AG04450 (cell line): ENCODE measurements around the gene GPC2. TPM values are rescaled to one million over a fixed set of nuclear protein-coding genes. Genes with fewer than 3 reads are reported as not detected.

Experiments used
- CTCF ChIA-PET: fragments of 300-600, 350-600 bp; formaldehyde crosslinking; extraction: SDS; loops from one replicate; lab custom pipeline; 2022; ENCODE audit warnings: antibody characterized with exemption, inconsistent platforms; lab: Charles Lee
- POLR2A ChIA-PET: fragments of 350-600 bp; formaldehyde crosslinking; extraction: SDS; loops from one replicate; lab custom pipeline; 2021; ENCODE audit warnings: antibody characterized with exemption, inconsistent platforms; lab: Yijun Ruan, JAX
- DNase-seq: peaks from one replicate; pipeline ENCODE4 v3.0.0-alpha.2; 2011; ENCODE audit warnings: low read depth, low spot score
- H3K27ac ChIP-seq: one replicate; pipeline ENCODE4 v1.5.1; 2012; ENCODE audit warnings: low read depth, low read length, control low read depth
- H3K27me3 ChIP-seq: one replicate; pipeline ENCODE4 v1.6.0; 2012; ENCODE audit warnings: low read length; ENCODE audit not compliant: control insufficient read depth, insufficient read depth
- H3K4me3 ChIP-seq: 2 replicates; pipeline ENCODE4 v1.5.1; 2011; ENCODE audit warnings: mild to moderate bottlenecking, low read depth, low read length, control low read depth
- H3K9me3 ChIP-seq: 2 replicates; pipeline ENCODE4 v1.5.1; 2012; ENCODE audit warnings: low read length; ENCODE audit not compliant: control insufficient read depth, insufficient read depth
- polyA plus RNA-seq: library from polyadenylated mRNA; depleted of rRNA; stranded (reverse); fragments of >200 nt; gene quantifications from 2 replicates; pipeline ENCODE4 v1.2.3, GENCODE V29; 2011
- TF ChIP-seq, protein P1 (sequence below): IDR thresholded peaks from 2 replicates; pipeline ENCODE4 v1.5.1; 2011; ENCODE audit warnings: low read depth, low read length, control low read depth, inconsistent platforms

GPC2 gene
- polyA plus RNA-seq, 1 experiment: 2.6 TPM

DNA sequence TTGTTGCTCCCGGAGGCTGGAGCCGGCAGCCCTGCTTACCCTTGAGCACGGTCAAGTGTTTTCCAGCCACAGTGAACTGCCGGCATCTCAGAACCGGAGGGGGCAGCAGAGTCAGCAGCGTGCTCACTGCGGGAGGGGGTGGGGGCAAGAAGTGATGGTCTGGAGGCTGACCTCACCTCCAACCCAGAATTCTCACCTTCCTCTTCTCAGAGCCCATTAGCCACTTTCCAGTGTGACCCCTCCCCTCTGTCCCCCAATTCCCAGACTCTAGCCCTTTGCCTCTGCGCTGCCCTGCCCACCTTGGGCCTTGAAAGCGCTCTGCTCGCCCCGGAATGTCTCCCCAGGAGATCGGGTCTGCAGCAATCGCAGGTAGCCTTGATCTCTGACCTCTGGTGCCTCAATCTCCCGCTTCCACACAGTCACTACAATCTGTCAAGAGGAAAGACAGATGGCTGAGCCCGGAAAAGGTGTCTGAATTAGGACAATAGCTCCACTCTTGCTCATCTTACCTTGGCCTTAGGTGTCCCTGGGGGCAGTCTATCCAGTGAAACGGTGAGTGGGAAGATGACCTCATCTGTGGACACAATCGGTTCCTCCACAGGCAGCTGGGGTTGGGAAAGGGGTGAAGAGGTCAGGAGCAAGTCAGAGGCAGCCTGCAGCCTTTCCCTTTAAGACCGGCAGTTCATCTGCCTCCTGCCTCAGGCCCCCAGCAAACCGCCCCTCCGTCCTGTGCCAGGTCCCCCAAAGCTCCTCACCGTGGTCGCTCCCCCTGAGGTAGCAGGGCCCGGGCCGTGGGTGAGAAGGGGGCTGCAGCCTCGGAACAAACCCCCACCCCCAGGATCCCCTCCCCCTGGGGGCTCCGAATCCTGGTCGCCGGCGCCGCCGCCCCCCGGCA, 19.6 kb downstream of the GPC2 start:
- peak overlapping the region; percentile 69 for H3K4me3 ChIP-seq
- TF ChIP-seq, protein P1, sequence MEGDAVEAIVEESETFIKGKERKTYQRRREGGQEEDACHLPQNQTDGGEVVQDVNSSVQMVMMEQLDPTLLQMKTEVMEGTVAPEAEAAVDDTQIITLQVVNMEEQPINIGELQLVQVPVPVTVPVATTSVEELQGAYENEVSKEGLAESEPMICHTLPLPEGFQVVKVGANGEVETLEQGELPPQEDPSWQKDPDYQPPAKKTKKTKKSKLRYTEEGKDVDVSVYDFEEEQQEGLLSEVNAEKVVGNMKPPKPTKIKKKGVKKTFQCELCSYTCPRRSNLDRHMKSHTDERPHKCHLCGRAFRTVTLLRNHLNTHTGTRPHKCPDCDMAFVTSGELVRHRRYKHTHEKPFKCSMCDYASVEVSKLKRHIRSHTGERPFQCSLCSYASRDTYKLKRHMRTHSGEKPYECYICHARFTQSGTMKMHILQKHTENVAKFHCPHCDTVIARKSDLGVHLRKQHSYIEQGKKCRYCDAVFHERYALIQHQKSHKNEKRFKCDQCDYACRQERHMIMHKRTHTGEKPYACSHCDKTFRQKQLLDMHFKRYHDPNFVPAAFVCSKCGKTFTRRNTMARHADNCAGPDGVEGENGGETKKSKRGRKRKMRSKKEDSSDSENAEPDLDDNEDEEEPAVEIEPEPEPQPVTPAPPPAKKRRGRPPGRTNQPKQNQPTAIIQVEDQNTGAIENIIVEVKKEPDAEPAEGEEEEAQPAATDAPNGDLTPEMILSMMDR: peak; percentile 37
- ChIA-PET CTCF (interaction anchor here (0.8 to 1.0 kb wide), 3 partner anchors 11 to 31 kb away, joined by 3 read pairs; no protein-coding TSS in a partner anchor), POLR2A (interaction anchor here (0.6 to 2.0 kb wide), 3 partner anchors 9 to 23 kb away, joined by 4 to 8 read pairs (median 5); partner anchors contain the start of genes GAL3ST4 and LAMTOR4)
- H3K9me3 ChIP-seq: no peaks in the 10 kb centered on the region
- H3K27me3 ChIP-seq: no peaks in the 10 kb centered on the region
- DNase-seq: no peak
- peak overlapping the region; percentile 39 for H3K27ac ChIP-seq

DNA sequence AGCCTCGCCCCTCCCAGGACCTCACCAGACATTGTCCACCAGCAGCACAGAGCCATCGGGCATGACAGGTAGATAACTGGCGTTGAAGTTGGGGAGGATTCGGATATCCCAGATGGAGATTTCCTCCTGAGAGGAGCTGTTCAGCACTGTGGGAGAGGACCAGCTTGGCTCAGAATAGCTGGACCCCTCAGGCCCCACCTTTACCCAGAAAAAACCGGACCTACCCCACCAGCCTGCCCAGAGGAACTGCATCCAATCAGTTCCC, 20.2 kb downstream of the GPC2 start:
- H3K9me3 ChIP-seq: no peaks in the 10 kb centered on the region
- TF ChIP-seq, protein P1: no peak
- peak overlapping the region; percentile 69 for H3K4me3 ChIP-seq
- H3K27ac ChIP-seq: no peak overlapping the region
- ChIA-PET CTCF (interaction anchor here (0.8 to 1.0 kb wide), 3 partner anchors 11 to 31 kb away, joined by 3 read pairs; no protein-coding TSS in a partner anchor), POLR2A (interaction anchor here (1.8 to 2.0 kb wide), 2 partner anchors 9 to 11 kb away, joined by 5 to 8 read pairs; partner anchors contain the start of genes GAL3ST4 and LAMTOR4)
- H3K27me3 ChIP-seq: no peaks in the 10 kb centered on the region
- no peak for DNase-seq

- ChIA-PET CTCF (interaction anchor here (0.8 to 1.0 kb wide), 3 partner anchors 10 to 32 kb away, joined by 3 read pairs; no protein-coding TSS in a partner anchor), POLR2A (interaction anchor here (0.6 to 2.0 kb wide), 2 partner anchors 8 to 97 kb away, joined by 3 to 8 read pairs; partner anchors contain the start of gene LAMTOR4)
- peak overlapping the region; percentile 29; the same call in 1 of the 2 replicates for H3K4me3 ChIP-seq
- H3K27me3 ChIP-seq: no peaks in the 10 kb centered on the region
- no peak overlapping the region for H3K27ac ChIP-seq
- H3K9me3 ChIP-seq: no peaks in the 10 kb centered on the region
- DNase-seq: no peak
- TF ChIP-seq, protein P1: no peak
Measured at GRCh38 chr7:100156331-100157068, 20.7 kb downstream of the GPC2 start.

GRCh38 chr7:100155553-100156317, 21.4 kb downstream of the GPC2 start:
- Histone ChIP-seq H3K4me3 (no peak overlapping the region), H3K9me3 (no peaks in the 10 kb centered on the region), H3K27me3 (no peaks in the 10 kb centered on the region), H3K27ac (no peak overlapping the region)
- POLR2A ChIA-PET: interaction anchor here (0.6 kb wide), 2 partner anchors 10 to 754 kb away, joined by 3 to 6 read pairs; no protein-coding TSS in a partner anchor
- CTCF ChIA-PET: no interaction called here
- DNase-seq: no peak
- TF ChIP-seq, protein P1: no peak
